ENCODE results near the gene THBD. TPM values are rescaled to one million over a fixed set of nuclear protein-coding genes. Genes with fewer than 3 reads are reported as not detected.

Gene THBD
- total RNA-seq, 2 donors from 2014 or later, result 6.6 to 88.4 TPM

- Histone ChIP-seq H3K4me1 (replicated peaks) (no peaks in the 10 kb centered on the region), H3K36me3 (no peaks in the 10 kb centered on the region), H3K27ac (no peak overlapping the region), H3K4me3 (no peak overlapping the region), H3K9me3 (no peaks in the 10 kb centered on the region), H3K27me3 (replicated peaks; ENCODE audit: insufficient read depth) (no peaks in the 10 kb centered on the region)
- DNase-seq (ENCODE audit: low spot score), result no peak
- 84% methylated on average over 9 of the region's 9 CpGs for WGBS
- intact Hi-C loops (cut with DNase I), result no loop called here
- TF ChIP-seq POLR2A (IDR thresholded peaks at IDR 0.05), result no peak
- TF ChIP-seq CTCF (IDR thresholded peaks at IDR 0.05), result no peak
- TF ChIP-seq POLR2AphosphoS5 (IDR thresholded peaks at IDR 0.05), result no peak
Measured at GRCh38 chr20:23081263-23081819, 31.9 kb upstream of the THBD start.

- Histone ChIP-seq H3K27me3 (replicated peaks; ENCODE audit: insufficient read depth) (no peaks in the 10 kb centered on the region), H3K9me3 (no peaks in the 10 kb centered on the region), H3K27ac (no peak overlapping the region), H3K4me3 (no peak overlapping the region), H3K4me1 (replicated peaks) (no peaks in the 10 kb centered on the region), H3K36me3 (no peaks in the 10 kb centered on the region)
- TF ChIP-seq POLR2AphosphoS5 (IDR thresholded peaks at IDR 0.05) (no peak), CTCF (IDR thresholded peaks at IDR 0.05) (no peak), POLR2A (IDR thresholded peaks at IDR 0.05) (no peak)
- intact Hi-C loops (cut with DNase I), result no loop called here
- 93% methylated on average over 10 of the region's 10 CpGs for WGBS
- DNase-seq (ENCODE audit: low spot score), result no peak
Measured at GRCh38 chr20:23080521-23080920, 31.0 kb upstream of the THBD start.

GRCh38 chr20:23079926-23080325 lies 30.5 kb upstream of the THBD start:
- WGBS, result 91% methylated on average over 2 of the region's 2 CpGs
- no peak for DNase-seq (ENCODE audit: low spot score)
- TF ChIP-seq POLR2A (IDR thresholded peaks at IDR 0.05) (no peak), POLR2AphosphoS5 (IDR thresholded peaks at IDR 0.05) (no peak), CTCF (IDR thresholded peaks at IDR 0.05) (no peak)
- H3K36me3 ChIP-seq, result no peaks in the 10 kb centered on the region
- intact Hi-C loops (cut with DNase I), result no loop called here
- H3K9me3 ChIP-seq, result no peaks in the 10 kb centered on the region
- H3K27me3 ChIP-seq (replicated peaks; ENCODE audit: insufficient read depth), result no peaks in the 10 kb centered on the region
- no peak overlapping the region for H3K27ac ChIP-seq
- H3K4me1 ChIP-seq (replicated peaks), result no peaks in the 10 kb centered on the region
- no peak overlapping the region for H3K4me3 ChIP-seq

GRCh38 chr20:23079016-23079351 lies 29.5 kb upstream of the THBD start:
- WGBS, result 72% methylated on average over 6 of the region's 6 CpGs
- no peaks in the 10 kb centered on the region for H3K4me1 ChIP-seq (replicated peaks)
- H3K9me3 ChIP-seq, result no peaks in the 10 kb centered on the region
- no peaks in the 10 kb centered on the region for H3K36me3 ChIP-seq
- DNase-seq (ENCODE audit: low spot score), result no peak
- intact Hi-C loops (cut with DNase I), result no loop called here
- H3K27me3 ChIP-seq (replicated peaks; ENCODE audit: insufficient read depth), result no peaks in the 10 kb centered on the region
- TF ChIP-seq POLR2AphosphoS5 (IDR thresholded peaks at IDR 0.05) (no peak), POLR2A (IDR thresholded peaks at IDR 0.05) (no peak), CTCF (IDR thresholded peaks at IDR 0.05) (no peak)
- H3K4me3 ChIP-seq, result no peak overlapping the region
- H3K27ac ChIP-seq, result no peak overlapping the region

GRCh38 chr20:23078351-23079015 lies 29.0 kb upstream of the THBD start:
- Histone ChIP-seq H3K9me3 (no peaks in the 10 kb centered on the region), H3K4me1 (replicated peaks) (no peaks in the 10 kb centered on the region), H3K4me3 (no peak overlapping the region), H3K27ac (no peak overlapping the region), H3K36me3 (no peaks in the 10 kb centered on the region), H3K27me3 (replicated peaks; ENCODE audit: insufficient read depth) (no peaks in the 10 kb centered on the region)
- TF ChIP-seq POLR2AphosphoS5 (IDR thresholded peaks at IDR 0.05) (no peak), CTCF (IDR thresholded peaks at IDR 0.05) (no peak), POLR2A (IDR thresholded peaks at IDR 0.05) (no peak)
- 69% methylated on average over 5 of the region's 5 CpGs for WGBS
- DNase-seq (ENCODE audit: low spot score), result no peak
- intact Hi-C loops (cut with DNase I), result no loop called here

Measured in prostate gland (tissue), 2 donors.